ENCODE data around the gene TULP3.
"Not testable (repeated sequence)": the region's sequence is repeated elsewhere in the genome, so short reads cannot be mapped to it uniquely, and the experiment has no call there.

Gene TULP3, protein sequence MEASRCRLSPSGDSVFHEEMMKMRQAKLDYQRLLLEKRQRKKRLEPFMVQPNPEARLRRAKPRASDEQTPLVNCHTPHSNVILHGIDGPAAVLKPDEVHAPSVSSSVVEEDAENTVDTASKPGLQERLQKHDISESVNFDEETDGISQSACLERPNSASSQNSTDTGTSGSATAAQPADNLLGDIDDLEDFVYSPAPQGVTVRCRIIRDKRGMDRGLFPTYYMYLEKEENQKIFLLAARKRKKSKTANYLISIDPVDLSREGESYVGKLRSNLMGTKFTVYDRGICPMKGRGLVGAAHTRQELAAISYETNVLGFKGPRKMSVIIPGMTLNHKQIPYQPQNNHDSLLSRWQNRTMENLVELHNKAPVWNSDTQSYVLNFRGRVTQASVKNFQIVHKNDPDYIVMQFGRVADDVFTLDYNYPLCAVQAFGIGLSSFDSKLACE

DNA sequence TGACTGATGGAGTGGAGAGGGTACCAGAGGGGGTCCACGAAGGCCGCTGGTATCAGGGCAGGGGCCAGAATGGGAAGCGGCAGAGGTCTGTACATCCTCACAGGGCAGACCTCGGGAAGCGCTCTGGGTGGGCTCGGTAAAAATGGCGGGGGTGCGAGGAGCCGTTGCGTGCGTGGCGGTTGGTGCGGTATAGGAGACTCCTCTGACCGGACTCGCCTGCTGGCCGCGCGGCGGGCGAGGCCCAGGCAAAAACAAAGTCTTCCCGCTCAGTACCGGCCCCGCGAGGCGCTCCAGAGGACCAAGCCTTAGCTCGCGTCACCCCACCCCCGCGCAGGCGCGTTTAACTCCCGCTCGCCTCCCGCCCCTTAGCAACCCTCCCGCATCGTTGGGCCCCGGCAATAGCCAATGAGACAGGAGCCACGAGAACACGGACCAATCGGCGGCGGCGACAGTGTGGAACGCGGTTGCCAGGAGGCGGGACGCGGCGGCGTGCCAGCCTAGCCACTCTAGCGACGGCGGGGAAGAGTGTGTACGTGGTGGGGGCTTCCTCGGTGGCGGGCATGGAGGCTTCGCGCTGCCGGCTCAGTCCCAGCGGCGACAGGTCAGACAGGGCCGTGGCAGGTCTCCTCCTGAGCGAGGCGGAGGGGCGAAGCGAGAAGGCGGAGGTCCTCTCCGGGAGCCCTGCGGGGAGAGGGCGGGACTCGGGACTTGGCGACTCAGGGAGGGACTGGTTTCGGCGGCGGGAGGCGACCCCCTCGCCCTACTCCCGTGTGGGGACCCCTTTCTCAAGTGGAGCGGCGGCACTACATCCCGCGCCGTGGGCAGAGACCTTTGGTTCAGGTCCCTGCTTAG, at the start of gene TULP3:
Gene TULP3 (plus strand): TSS at position 504 of the 852 bp plus-strand sequence. CDS start 57 bp downstream, at position 561.
- DNase-seq (ENCODE audit: low read depth): peak; percentile 98

GRCh38 chr12:2841056-2841650, 49.5 kb upstream of the TULP3 start:
- DNase-seq (ENCODE audit: low read depth): no peak

DNA sequence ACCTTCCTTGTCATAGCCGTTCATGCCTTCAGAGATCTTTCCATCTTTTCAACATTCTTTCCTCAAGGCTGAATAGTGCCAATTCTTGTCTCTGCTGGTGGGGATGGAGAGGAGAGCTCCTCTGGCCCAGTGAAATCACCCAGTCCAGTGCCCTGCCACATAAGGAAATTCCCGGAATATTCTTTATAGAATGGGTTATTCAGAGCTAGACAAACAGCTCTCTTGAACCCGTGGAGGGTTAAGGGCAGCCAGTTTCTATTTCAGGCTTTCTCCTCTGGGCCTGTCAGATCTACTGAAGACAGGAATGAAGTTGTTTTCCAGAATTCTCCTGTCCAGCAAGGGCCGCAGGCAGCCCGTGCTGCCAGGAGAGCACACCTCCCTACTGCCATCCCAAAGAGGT, 47.7 kb upstream of the TULP3 start:
- DNase-seq (ENCODE audit: low read depth): no peak

GRCh38 chr12:2844786-2845185, 45.9 kb upstream of the TULP3 start:
- DNase-seq (ENCODE audit: low read depth): no peak

DNA sequence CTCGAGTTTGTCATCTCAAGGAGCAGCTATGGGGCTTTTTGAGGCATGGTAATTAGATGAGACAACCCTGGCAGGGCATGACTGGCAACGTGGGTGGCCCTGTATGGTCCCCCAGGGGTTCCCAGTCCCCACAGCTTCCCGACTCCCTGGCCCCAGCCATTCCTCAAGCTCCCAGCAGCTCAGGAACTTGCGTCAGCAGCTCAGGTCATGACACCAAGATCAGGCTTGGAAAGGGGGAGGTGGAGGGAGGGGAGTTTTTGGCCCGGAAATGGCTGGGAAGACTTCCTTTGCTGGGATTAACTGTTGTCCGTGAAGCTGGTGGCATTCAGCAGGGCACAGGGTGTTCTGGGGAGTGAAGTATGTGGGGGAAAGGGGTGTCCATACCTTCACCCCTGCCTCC, 45.4 kb upstream of the TULP3 start:
- DNase-seq (ENCODE audit: low read depth): no peak

DNA sequence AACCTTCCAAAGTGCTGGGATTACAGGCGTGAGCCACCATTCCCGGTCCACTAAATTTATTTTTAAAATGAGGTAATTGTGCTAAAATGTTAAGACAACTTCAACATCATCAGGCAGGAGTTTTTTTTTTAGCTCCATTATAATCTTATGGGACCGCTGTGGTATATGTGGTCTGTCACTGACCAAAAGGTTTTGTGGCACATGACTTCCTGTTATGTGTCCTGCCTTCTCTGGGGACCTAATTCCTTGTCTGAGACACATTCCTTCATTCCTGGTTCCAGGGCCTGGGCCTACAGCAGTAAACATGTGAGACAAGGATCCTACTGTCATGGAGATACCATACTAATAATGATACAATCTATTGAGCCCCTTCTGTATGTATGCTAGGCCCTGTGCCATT, 38.8 kb upstream of the TULP3 start:
- DNase-seq (ENCODE audit: low read depth): no peak

DNA sequence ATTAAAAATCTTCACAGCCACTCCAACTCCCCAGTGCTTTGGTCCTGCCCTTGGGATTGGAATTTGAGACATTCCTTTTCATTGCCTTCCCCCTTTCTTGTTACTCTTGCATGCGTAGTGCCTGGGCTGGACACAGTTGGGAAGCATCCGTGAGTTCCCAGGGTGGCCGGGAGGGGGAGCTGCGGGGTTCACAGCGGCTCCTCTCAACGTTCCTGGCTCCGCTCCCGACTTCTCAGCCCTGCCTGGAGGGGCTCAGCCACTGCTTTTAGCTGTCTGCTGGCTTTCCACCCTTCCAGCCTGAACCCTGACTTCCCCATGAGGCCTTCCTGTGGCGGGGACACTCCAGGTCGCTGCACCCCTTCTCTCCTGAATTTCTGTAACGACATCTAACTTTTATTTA, 37.1 kb upstream of the TULP3 start:
- no peak for DNase-seq (ENCODE audit: low read depth)

DNA sequence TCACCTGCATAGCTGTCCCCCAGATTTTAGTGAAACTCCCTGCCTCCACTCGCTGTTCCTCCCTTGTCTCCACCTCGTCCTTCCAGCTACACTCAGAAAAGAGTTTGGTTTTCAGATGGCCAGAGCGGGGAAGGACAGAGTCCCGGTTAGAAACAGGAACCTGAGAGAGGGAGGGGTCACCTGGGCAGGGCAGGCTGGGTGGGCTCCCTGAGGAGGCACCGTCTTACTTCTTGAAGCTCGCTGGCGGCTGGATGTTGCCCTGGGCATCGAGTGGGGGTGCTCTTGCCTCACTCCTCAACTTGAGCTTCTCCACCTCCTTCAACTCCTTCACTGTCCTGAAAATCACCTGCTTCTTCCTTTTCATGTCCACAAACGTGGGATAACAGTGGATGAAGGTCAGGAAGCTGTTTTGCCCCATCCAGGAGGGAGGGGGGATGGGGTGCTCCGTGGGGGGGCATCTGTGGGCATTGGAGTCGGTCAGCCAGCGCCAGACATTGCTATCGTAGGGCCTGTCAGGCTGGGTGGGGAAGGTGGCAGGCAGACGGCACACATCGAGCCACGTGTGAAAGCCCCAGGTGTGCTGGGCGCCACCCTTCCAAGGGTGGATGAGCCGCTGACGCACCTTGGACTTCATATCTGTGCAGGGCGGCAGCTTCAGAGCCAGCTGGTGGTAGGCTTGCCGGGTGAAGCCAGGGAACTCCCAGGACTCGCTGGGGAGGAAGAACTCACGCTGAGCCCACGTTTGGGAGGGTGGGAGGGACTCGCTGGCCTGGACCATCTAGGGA, 35.8 kb upstream of the TULP3 start:
- no peak for DNase-seq (ENCODE audit: low read depth)

- no peak for DNase-seq (ENCODE audit: low read depth)
Measured at GRCh38 chr12:2855546-2855945, 35.1 kb upstream of the TULP3 start.

DNA sequence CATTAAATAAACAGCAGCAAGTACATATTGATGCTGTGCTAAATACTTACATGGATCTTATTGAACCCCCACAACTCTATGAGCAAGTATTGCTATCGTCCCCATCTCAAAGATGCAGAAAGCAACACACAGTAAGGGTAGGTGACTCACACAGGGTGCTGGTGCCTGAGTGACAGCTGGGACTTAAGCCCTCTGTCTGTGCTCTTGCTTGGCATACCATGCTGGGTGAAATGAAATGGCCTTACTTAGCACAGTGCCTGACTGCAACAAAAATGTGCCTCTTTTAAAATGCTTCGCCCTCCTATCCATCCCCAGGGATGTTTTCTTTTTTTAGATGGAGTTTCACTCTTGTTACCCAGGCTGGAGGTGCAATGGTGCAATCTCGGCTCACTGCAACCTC, 34.6 kb upstream of the TULP3 start:
- no peak for DNase-seq (ENCODE audit: low read depth)

- DNase-seq (ENCODE audit: low read depth): no peak
Measured at GRCh38 chr12:2857021-2857431, 33.7 kb upstream of the TULP3 start, which contains the start of gene TEX52. Gene TEX52 (minus strand): TSS chr12:2857039. CDS start chr12:2857026, 13 bp downstream.

GRCh38 chr12:2857576-2857975, 33.1 kb upstream of the TULP3 start:
- no peak for DNase-seq (ENCODE audit: low read depth)

DNA sequence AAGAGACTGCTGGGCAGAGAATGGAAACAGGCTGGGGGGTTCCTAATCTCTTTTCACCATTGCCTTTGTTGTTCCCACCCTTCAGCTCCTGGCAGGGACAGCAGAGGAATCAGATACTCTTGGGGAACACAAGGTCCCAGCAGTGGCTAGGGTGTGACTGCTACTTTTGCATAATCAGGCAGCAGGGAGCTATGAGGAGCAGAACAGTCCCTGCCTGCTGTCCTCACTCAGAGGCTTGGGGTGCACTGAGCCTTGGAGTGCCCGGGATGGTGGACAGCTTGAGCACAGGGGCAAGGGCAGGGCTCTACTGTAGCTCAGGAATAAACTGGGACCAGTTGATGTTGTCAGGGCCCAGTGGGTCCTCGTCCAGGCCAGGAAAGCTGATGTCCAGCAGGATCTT, 32.4 kb upstream of the TULP3 start:
- no peak for DNase-seq (ENCODE audit: low read depth)

- no peak for DNase-seq (ENCODE audit: low read depth)
Measured at GRCh38 chr12:2858944-2859421, 31.7 kb upstream of the TULP3 start.

DNA sequence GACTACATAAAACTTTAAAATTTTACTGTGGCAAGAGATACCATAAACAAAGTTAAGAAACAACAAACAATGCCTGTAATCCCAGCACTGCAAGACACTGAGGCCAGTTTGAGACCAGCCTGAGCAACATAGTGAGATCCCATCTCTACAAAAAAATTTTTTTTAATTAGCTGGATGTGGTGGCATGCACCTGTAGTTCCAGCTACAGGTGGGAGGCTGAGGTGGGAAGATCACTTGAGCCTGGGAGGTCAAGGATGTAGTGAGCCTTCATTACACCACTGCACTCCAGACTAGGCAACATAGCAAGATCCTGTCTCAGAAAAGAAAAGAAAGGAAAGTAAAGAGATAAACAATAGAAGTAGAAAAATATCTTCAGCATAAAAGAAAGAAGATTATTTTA, 30.5 kb upstream of the TULP3 start:
- no peak for DNase-seq (ENCODE audit: low read depth)

- DNase-seq (ENCODE audit: low read depth): no peak
Measured at GRCh38 chr12:2862876-2863275, 27.8 kb upstream of the TULP3 start.

DNA sequence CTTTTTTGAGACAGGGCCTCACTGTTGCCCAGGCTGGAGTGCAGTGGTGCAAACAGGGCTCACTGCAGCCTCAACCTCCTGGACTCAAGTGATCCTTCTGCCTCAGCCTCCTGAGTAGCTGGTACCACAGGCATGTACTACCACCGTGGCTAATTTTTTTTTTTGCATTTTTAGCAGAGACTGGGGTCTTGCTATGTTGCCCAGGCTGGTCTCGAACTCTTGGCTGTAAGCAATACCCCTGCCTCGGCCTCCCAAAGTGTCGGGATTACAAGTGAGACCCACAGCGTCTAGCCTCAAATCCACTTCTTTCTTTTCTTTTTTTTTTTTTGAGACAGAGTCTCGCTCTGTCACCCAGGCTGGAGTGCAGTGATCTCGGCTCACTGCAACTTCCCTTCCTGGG, 27.3 kb upstream of the TULP3 start:
- DNase-seq (ENCODE audit: low read depth): not testable (repeated sequence)

GRCh38 chr12:2864198-2864597, 26.5 kb upstream of the TULP3 start:
- DNase-seq (ENCODE audit: low read depth): no peak

DNA sequence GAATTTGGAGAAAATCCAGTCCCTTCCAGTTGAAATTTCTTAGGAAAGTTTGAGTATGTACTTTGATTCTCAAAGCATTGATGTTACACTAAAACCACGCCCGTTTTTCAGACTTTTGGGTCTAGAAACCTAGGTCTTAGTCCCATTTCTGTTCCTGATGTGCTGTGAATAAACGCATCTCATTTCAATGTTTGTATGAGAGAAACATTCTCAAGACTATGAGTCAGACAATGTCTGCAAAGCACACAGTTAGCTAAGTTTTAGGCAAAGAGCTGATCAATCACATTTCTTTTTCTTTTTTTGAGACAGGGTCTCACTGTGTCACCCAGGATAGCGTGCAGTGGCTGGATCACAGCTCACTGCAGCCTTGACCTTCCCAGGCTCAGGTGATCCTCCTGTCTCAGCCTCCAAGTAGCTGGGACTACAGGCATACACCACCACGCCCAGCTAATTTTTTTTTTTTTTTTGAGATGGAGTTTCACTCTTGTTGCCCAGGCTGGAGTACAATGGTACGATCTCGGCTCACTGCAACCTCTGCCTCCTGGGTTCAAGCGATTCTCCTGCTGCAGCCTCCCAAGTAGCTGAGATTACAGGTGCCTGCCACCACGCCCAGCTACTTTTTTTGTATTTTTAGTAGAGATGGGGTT, 21.6 kb upstream of the TULP3 start:
- not testable (repeated sequence) for DNase-seq (ENCODE audit: low read depth)

- DNase-seq (ENCODE audit: low read depth): no peak
Measured at GRCh38 chr12:2876431-2877046, 14.2 kb upstream of the TULP3 start.
